CD4-positive, alpha-beta T cell treated with Interleukin-12 subunit alpha and Interleukin-12 subunit beta, for 1 hour (primary cell): ENCODE measurements around the gene NLK.
"Not testable (repeated sequence)": the region's sequence is repeated elsewhere in the genome, so short reads cannot be mapped to it uniquely, and the experiment has no call there.

ENCODE experiments used
- DNase-seq: peaks from one replicate; pipeline ENCODE4 v3.0.0-alpha.2; 2020

The NLK gene

GRCh38 chr17:28118362-28118761 lies 75.9 kb downstream of the NLK start:
- peak; percentile 4 for DNase-seq

- no peak for DNase-seq
Measured at GRCh38 chr17:28119046-28119445, 76.6 kb downstream of the NLK start.

- DNase-seq, result no peak
Measured at GRCh38 chr17:28119560-28119959, 77.1 kb downstream of the NLK start.

GRCh38 chr17:28120766-28121165 lies 78.3 kb downstream of the NLK start:
- no peak for DNase-seq

- DNase-seq, result no peak
Measured at GRCh38 chr17:28124962-28125361, 82.5 kb downstream of the NLK start.

- DNase-seq, result no peak
Measured at GRCh38 chr17:28125526-28126378, 83.3 kb downstream of the NLK start.

- DNase-seq, result no peak
Measured at GRCh38 chr17:28127196-28127595, 84.7 kb downstream of the NLK start.

- no peak for DNase-seq
Measured at GRCh38 chr17:28128779-28129178, 86.3 kb downstream of the NLK start.

- DNase-seq, result no peak
Measured at GRCh38 chr17:28130472-28130871, 88.0 kb downstream of the NLK start.

GRCh38 chr17:28131599-28131998 lies 89.1 kb downstream of the NLK start:
- no peak for DNase-seq

GRCh38 chr17:28133562-28133970 lies 91.1 kb downstream of the NLK start:
- no peak for DNase-seq

GRCh38 chr17:28136923-28137322 lies 94.4 kb downstream of the NLK start:
- DNase-seq, result no peak

- no peak for DNase-seq
Measured at GRCh38 chr17:28139822-28140221, 97.3 kb downstream of the NLK start.

GRCh38 chr17:28141313-28141712 lies 98.8 kb downstream of the NLK start:
- no peak for DNase-seq

GRCh38 chr17:28141773-28142172 lies 99.3 kb downstream of the NLK start:
- no peak for DNase-seq

GRCh38 chr17:28142305-28142704 lies 99.8 kb downstream of the NLK start:
- DNase-seq, result no peak

GRCh38 chr17:28144019-28144418 lies 101.5 kb downstream of the NLK start:
- DNase-seq, result no peak

GRCh38 chr17:28145348-28145747 lies 102.9 kb downstream of the NLK start:
- DNase-seq, result no peak

GRCh38 chr17:28147017-28147416 lies 104.5 kb downstream of the NLK start:
- DNase-seq, result no peak

- no peak for DNase-seq
Measured at GRCh38 chr17:28151001-28151400, 108.5 kb downstream of the NLK start.

- no peak for DNase-seq
Measured at GRCh38 chr17:28154214-28154613, 111.7 kb downstream of the NLK start.

GRCh38 chr17:28155405-28155804 lies 112.9 kb downstream of the NLK start:
- DNase-seq, result not testable (repeated sequence)

GRCh38 chr17:28159004-28159403 lies 116.5 kb downstream of the NLK start:
- DNase-seq, result no peak

- DNase-seq, result no peak
Measured at GRCh38 chr17:28159924-28160323, 117.4 kb downstream of the NLK start.

GRCh38 chr17:28160610-28161009 lies 118.1 kb downstream of the NLK start:
- no peak for DNase-seq
